Activated CD8-positive, alpha-beta memory T cell treated with anti-CD3 and anti-CD28 coated beads, Interleukin-2, amount 50 U/mL, for 24 hours (primary cell): ENCODE results near the gene CBFA2T3.
"Not testable (repeated sequence)": the region's sequence is repeated elsewhere in the genome, so short reads cannot be mapped to it uniquely, and the experiment has no call there.

Experiments used
- DNase-seq: peaks from one replicate; pipeline ENCODE4 v3.0.0-alpha.2; 2020; ENCODE audit errors: extremely low read depth

The CBFA2T3 gene

GRCh38 chr16:88923450-88923849, 53.6 kb downstream of the CBFA2T3 start:
- no peak for DNase-seq

- no peak for DNase-seq
Observed at GRCh38 chr16:88922826-88923410, 54.1 kb downstream of the CBFA2T3 start.

- DNase-seq, result no peak
Observed at GRCh38 chr16:88922114-88922825, 54.7 kb downstream of the CBFA2T3 start.

- DNase-seq, result no peak
Observed at GRCh38 chr16:88921591-88921990, 55.4 kb downstream of the CBFA2T3 start.

GRCh38 chr16:88920618-88921590, 56.1 kb downstream of the CBFA2T3 start:
- no peak for DNase-seq

- no peak for DNase-seq
Observed at GRCh38 chr16:88919936-88920335, 57.1 kb downstream of the CBFA2T3 start.

GRCh38 chr16:88918896-88919295, 58.1 kb downstream of the CBFA2T3 start:
- not testable (repeated sequence) for DNase-seq

- DNase-seq, result no peak
Observed at GRCh38 chr16:88917915-88918627, 58.9 kb downstream of the CBFA2T3 start.

- DNase-seq, result no peak
Observed at GRCh38 chr16:88917146-88917914, 59.7 kb downstream of the CBFA2T3 start.

- no peak for DNase-seq
Observed at GRCh38 chr16:88915639-88916327, 61.2 kb downstream of the CBFA2T3 start.

- no peak for DNase-seq
Observed at GRCh38 chr16:88914750-88915368, 62.1 kb downstream of the CBFA2T3 start.

GRCh38 chr16:88913870-88914269, 63.1 kb downstream of the CBFA2T3 start:
- no peak for DNase-seq

- no peak for DNase-seq
Observed at GRCh38 chr16:88913001-88913612, 63.9 kb downstream of the CBFA2T3 start.

- DNase-seq, result no peak
Observed at GRCh38 chr16:88912556-88912955, 64.5 kb downstream of the CBFA2T3 start.

GRCh38 chr16:88911946-88912310, 65.1 kb downstream of the CBFA2T3 start:
- no peak for DNase-seq

GRCh38 chr16:88911136-88911945, 65.7 kb downstream of the CBFA2T3 start:
- DNase-seq, result no peak

GRCh38 chr16:88910284-88911135, 66.5 kb downstream of the CBFA2T3 start:
- no peak for DNase-seq
